Measurements from ENCODE around the gene UGT1A10.

Gene UGT1A10

GRCh38 chr2:233799716-233800115 lies 163.5 kb downstream of the UGT1A10 start:
- TF ChIP-seq CTCF (IDR thresholded peaks at IDR 0.05; ENCODE audit: extremely low read depth, insufficient read depth, missing control alignments), result no peak
- in situ Hi-C loops (cut with MboI; ENCODE audit: low pct_unique_long_range_greater_than_20kb, low sequenced_read_pairs, unreplicated experiment), result no loop called here
- no peak for DNase-seq (ENCODE audit: low spot score)

DNA sequence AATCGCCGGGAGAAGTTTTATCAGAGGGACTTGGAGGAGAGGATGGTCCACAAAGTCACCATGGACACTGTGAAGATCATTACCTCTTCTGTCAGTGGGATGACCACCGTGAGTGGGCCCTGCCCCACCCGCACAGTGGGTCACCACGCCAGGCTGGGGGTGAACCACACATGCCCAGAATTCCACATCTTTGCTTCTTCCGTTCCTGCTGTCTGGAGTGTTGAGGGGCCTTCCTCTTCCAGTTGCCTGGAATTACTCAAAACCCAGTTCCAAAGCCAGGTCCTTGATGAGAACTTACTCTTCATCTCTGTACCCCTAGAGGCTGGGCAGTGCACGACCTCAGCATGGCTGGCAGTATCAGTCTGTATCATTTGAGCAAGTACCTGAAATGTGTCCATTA lies 164.0 kb downstream of the UGT1A10 start:
- DNase-seq (ENCODE audit: low spot score), result no peak
- in situ Hi-C loops (cut with MboI; ENCODE audit: low pct_unique_long_range_greater_than_20kb, low sequenced_read_pairs, unreplicated experiment), result no loop called here

DNA sequence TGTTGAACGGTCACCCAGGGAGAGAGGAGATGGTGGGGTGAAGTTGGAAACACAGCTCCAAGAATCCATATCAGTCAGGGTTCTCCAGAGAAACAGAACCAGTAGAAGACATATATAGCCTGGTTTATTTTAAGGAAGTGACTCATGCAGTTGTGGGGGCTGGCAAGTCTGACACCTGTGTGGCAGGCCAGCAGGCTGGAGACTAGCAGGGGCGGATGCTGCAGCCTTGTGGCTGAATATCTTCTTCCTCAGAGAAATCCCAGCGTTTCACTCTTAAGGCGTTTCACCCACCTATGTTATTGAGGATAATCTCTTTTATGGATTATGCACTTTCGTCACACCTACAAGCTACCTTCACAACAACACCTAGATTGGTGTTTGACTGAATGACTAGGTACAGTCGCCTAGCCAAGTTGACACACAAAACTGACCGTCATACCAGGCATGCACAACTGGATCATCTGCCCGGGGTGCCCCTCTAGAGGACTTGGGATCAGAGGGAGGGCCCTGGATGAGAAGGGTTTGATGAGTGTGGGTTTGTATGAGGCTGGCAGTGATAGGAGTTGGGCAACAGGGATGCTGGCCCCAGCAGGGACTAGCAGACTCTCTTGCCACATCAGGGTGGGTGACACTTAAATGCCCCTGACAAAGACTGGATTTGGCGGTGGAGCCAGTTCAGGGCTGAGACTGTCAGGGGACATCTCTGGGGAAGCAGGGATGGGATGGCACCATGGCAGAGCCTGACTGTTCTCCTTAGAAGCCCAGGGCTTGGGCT lies 165.3 kb downstream of the UGT1A10 start:
- in situ Hi-C loops (cut with MboI; ENCODE audit: low pct_unique_long_range_greater_than_20kb, low sequenced_read_pairs, unreplicated experiment), result no loop called here
- peak; percentile 5 for TF ChIP-seq CTCF (IDR thresholded peaks at IDR 0.05; ENCODE audit: extremely low read depth, insufficient read depth, missing control alignments)
- no peak for DNase-seq (ENCODE audit: low spot score)

More for the DNA sequence above, 164.0 kb downstream of the UGT1A10 start:
- no peak for TF ChIP-seq CTCF (IDR thresholded peaks at IDR 0.05; ENCODE audit: extremely low read depth, insufficient read depth, missing control alignments)

DNA sequence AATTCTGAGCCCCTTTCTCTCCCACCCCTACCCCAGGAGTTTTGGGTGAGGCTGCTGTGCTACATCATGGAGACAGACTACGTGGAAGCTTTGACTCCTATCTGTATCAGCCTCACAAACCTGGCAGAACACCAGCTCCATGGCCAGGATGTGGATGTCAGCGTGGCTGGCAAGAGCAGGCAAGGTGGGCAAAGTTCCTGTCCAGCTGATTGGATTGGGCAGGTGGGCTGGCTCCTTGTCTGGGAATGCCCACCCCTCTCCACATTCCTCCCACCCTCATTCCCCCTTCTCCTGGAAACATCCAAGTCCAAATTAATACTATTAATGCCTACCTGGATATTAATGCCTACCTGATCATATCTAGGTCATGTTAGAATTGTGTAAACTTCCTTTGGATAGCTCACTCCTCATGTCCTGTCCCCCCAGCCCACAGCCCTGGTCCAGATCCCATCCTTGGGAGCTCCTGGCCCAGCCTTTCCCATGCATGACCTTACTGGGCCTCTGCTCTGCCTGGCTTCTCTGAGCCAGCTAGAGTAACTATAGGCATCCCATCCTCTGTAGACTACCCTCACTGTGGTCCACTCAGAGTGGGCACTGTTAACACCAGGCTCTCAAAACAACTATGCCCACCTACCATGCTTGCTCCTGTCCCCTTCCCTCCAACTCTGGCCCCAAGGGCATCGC lies 166.0 kb downstream of the UGT1A10 start:
- no peak for DNase-seq (ENCODE audit: low spot score)
- in situ Hi-C loops (cut with MboI; ENCODE audit: low pct_unique_long_range_greater_than_20kb, low sequenced_read_pairs, unreplicated experiment), result no loop called here
- TF ChIP-seq CTCF (IDR thresholded peaks at IDR 0.05; ENCODE audit: extremely low read depth, insufficient read depth, missing control alignments), result no peak

DNA sequence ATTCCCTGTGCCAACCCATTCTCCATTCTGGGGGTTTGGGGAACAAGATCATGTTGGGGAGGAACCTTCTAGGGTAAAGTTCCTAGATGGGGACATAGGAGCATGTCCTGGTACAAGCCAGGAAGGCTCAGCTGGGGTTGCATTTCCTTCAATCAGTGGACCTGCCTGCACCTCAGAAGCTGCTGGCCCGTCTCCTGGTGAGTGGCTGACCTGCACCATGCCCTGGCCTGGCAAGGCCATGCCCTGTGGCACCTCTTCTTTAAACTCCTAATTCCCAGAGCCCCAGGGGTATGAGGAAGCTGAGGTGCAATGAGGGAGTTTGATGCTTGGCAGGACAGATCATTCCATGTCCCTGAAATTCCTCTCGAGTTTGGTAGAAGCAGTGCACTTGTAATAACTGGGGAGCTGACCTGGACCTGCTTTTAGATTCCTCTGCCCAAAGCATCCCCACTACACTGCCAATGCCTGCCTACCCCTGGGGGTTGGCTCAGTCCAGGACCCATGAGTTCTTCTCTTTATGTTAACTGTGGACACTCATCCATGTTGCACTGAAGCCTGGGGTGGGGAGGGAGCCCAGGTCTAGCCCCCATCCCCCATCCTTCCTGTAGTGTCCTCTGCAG lies 167.2 kb downstream of the UGT1A10 start:
- no peak for TF ChIP-seq CTCF (IDR thresholded peaks at IDR 0.05; ENCODE audit: extremely low read depth, insufficient read depth, missing control alignments)
- DNase-seq (ENCODE audit: low spot score), result no peak
- in situ Hi-C loops (cut with MboI; ENCODE audit: low pct_unique_long_range_greater_than_20kb, low sequenced_read_pairs, unreplicated experiment), result no loop called here

- no peak for DNase-seq (ENCODE audit: low spot score)
- no peak for TF ChIP-seq CTCF (IDR thresholded peaks at IDR 0.05; ENCODE audit: extremely low read depth, insufficient read depth, missing control alignments)
- in situ Hi-C loops (cut with MboI; ENCODE audit: low pct_unique_long_range_greater_than_20kb, low sequenced_read_pairs, unreplicated experiment), result no loop called here
These were observed 167.7 kb downstream of the UGT1A10 start for GRCh38 chr2:233803994-233804393.

Measured in GM13977 (cell line).